Astrocyte (in vitro differentiated cells and primary cell): ENCODE results near the gene SOX21. TPM values are rescaled to one million over a fixed set of nuclear protein-coding genes. Genes with fewer than 3 reads are reported as not detected.

Source experiments
- DNase-seq: peaks from one replicate; pipeline ENCODE4 v3.0.0-alpha.2; 2010; ENCODE audit warnings: low read depth
- FAIRE-seq: peaks from 2 replicates; lab custom pipeline; 2011; peaks lifted over from hg19 to GRCh38; lab: Jason Lieb, UNC
- H2AFZ ChIP-seq: 2 replicates; pipeline ENCODE4 v1.6.0; 2012; ENCODE audit warnings: low read depth, low read length, inconsistent platforms
- H3K27ac ChIP-seq: 2 replicates; pipeline ENCODE4 v1.5.1; 2011; ENCODE audit warnings: low read depth, low read length, inconsistent platforms
- H3K27me3 ChIP-seq: 2 replicates; pipeline ENCODE4 v1.6.0; 2011; ENCODE audit warnings: low read length, inconsistent platforms; ENCODE audit not compliant: insufficient read depth
- H3K36me3 ChIP-seq: 2 replicates; pipeline ENCODE4 v1.5.1; 2011; ENCODE audit warnings: low read length, inconsistent platforms; ENCODE audit not compliant: insufficient read depth
- H3K4me1 ChIP-seq: 2 replicates; pipeline ENCODE4 v1.5.1; 2011; ENCODE audit warnings: low read length, inconsistent platforms; ENCODE audit not compliant: insufficient read depth
- H3K4me2 ChIP-seq: 2 replicates; pipeline ENCODE4 v1.6.0; 2012; ENCODE audit warnings: low read length, inconsistent platforms
- H3K4me3 ChIP-seq: 2 replicates; pipeline ENCODE4 v1.5.1; 2011; ENCODE audit warnings: low read depth, mild to moderate bottlenecking, low read length, inconsistent platforms; ENCODE audit not compliant: insufficient read depth
- H3K79me2 ChIP-seq: 2 replicates; pipeline ENCODE4 v1.6.0; 2012; ENCODE audit warnings: mild to moderate bottlenecking, low read length, inconsistent platforms; ENCODE audit not compliant: insufficient read depth
- H3K9ac ChIP-seq: 2 replicates; pipeline ENCODE4 v1.6.0; 2012; ENCODE audit warnings: mild to moderate bottlenecking, low read length, inconsistent platforms
- H3K9me3 ChIP-seq: 2 replicates; pipeline ENCODE4 v1.5.1; 2012; ENCODE audit warnings: low read depth, mild to moderate bottlenecking, low read length, inconsistent platforms; ENCODE audit not compliant: insufficient read depth
- H4K20me1 ChIP-seq: 2 replicates; pipeline ENCODE4 v1.6.0; 2012; ENCODE audit warnings: low read length, inconsistent platforms; ENCODE audit not compliant: insufficient read depth
- H3K27ac Mint-ChIP-seq: one replicate; pipeline ENCODE4 v1.8.0; 2021; ENCODE audit warnings: mild to moderate bottlenecking, mixed read lengths; ENCODE audit not compliant: unreplicated experiment
- H3K27me3 Mint-ChIP-seq: one replicate; pipeline ENCODE4 v1.8.0; 2021; ENCODE audit warnings: low read depth, mixed read lengths; ENCODE audit not compliant: unreplicated experiment
- H3K36me3 Mint-ChIP-seq: one replicate; pipeline ENCODE4 v1.8.0; 2021; ENCODE audit warnings: low read depth, mixed read lengths; ENCODE audit not compliant: unreplicated experiment
- H3K4me1 Mint-ChIP-seq: one replicate; pipeline ENCODE4 v1.8.0; 2021; ENCODE audit warnings: low read depth, mixed read lengths; ENCODE audit not compliant: unreplicated experiment
- H3K4me3 Mint-ChIP-seq: one replicate; pipeline ENCODE4 v1.8.0; 2021; ENCODE audit warnings: mild to moderate bottlenecking, moderate library complexity, mixed read lengths; ENCODE audit not compliant: unreplicated experiment
- H3K9me3 Mint-ChIP-seq: one replicate; pipeline ENCODE4 v1.8.0; 2021; ENCODE audit warnings: mild to moderate bottlenecking, mixed read lengths; ENCODE audit not compliant: unreplicated experiment
- CTCF ChIP-seq: IDR thresholded peaks from 2 replicates; pipeline ENCODE4 v1.5.1; 2011; ENCODE audit warnings: low read depth, mild to moderate bottlenecking, inconsistent platforms, low read length, moderate library complexity; ENCODE audit not compliant: insufficient read depth
- EZH2 ChIP-seq: IDR thresholded peaks from 2 replicates; pipeline ENCODE4 v1.6.1; 2012; ENCODE audit warnings: mild to moderate bottlenecking, low read length, inconsistent platforms; ENCODE audit not compliant: insufficient read depth
- total RNA-seq: library from RNA; stranded (reverse); gene quantifications from 2 replicates; pipeline ENCODE4 v1.2.1, GENCODE V29; 2021

The SOX21 gene
- total RNA-seq, 1 donor from 2014 or later = 0.77 TPM

- Mint-ChIP-seq H3K27ac (no peak overlapping the region), H3K4me3 (no peak overlapping the region), H3K27me3 (peaks cover 14% of the 10 kb centered on the region), H3K9me3 (peaks cover 4% of the 10 kb centered on the region), H3K4me1 (peaks cover 2% of the 10 kb centered on the region), H3K36me3 (no peaks in the 10 kb centered on the region)
- H2AFZ ChIP-seq = no peak overlapping the region
- H3K9me3 ChIP-seq = no peaks in the 10 kb centered on the region
- FAIRE-seq = no peak
- H3K4me2 ChIP-seq = no peak overlapping the region
- no peak for DNase-seq
- H3K9ac ChIP-seq = no peak overlapping the region
- H3K4me1 ChIP-seq = no peaks in the 10 kb centered on the region
- H3K4me3 ChIP-seq = no peak overlapping the region
- no peaks in the 10 kb centered on the region for H3K79me2 ChIP-seq
- H4K20me1 ChIP-seq = no peaks in the 10 kb centered on the region
- TF ChIP-seq CTCF (no peak), EZH2 (no peak)
- H3K27me3 ChIP-seq = peaks cover 9% of the 10 kb centered on the region
- no peaks in the 10 kb centered on the region for H3K36me3 ChIP-seq
- H3K27ac ChIP-seq = no peak overlapping the region
These were observed 20.3 kb downstream of the SOX21 start for GRCh38 chr13:94692030-94692429.

GRCh38 chr13:94683409-94683808 is 28.9 kb downstream of the SOX21 start:
- FAIRE-seq = no peak
- no peaks in the 10 kb centered on the region for H3K36me3 ChIP-seq
- H3K27ac Mint-ChIP-seq = no peak overlapping the region
- no peak overlapping the region for H3K4me3 ChIP-seq
- H3K9ac ChIP-seq = no peak overlapping the region
- no peaks in the 10 kb centered on the region for H3K9me3 ChIP-seq
- peaks cover 5% of the 10 kb centered on the region for H3K9me3 Mint-ChIP-seq
- peaks cover 13% of the 10 kb centered on the region for H3K27me3 Mint-ChIP-seq
- H3K79me2 ChIP-seq = no peaks in the 10 kb centered on the region
- H3K36me3 Mint-ChIP-seq = no peaks in the 10 kb centered on the region
- TF ChIP-seq EZH2 (no peak), CTCF (no peak)
- H3K4me1 Mint-ChIP-seq = no peaks in the 10 kb centered on the region
- no peak for DNase-seq
- H3K4me3 Mint-ChIP-seq = no peak overlapping the region
- H3K27ac ChIP-seq = no peak overlapping the region
- no peaks in the 10 kb centered on the region for H4K20me1 ChIP-seq
- peaks cover 2% of the 10 kb centered on the region for H3K27me3 ChIP-seq
- H2AFZ ChIP-seq = no peak overlapping the region
- no peak overlapping the region for H3K4me2 ChIP-seq
- no peaks in the 10 kb centered on the region for H3K4me1 ChIP-seq

- Mint-ChIP-seq H3K9me3 (peaks cover 5% of the 10 kb centered on the region), H3K27me3 (peaks cover 17% of the 10 kb centered on the region), H3K27ac (no peak overlapping the region), H3K36me3 (no peaks in the 10 kb centered on the region), H3K4me3 (no peak overlapping the region), H3K4me1 (no peaks in the 10 kb centered on the region)
- Histone ChIP-seq H3K4me1 (no peaks in the 10 kb centered on the region), H4K20me1 (no peaks in the 10 kb centered on the region), H3K4me3 (no peak overlapping the region), H3K36me3 (no peaks in the 10 kb centered on the region), H3K4me2 (no peak overlapping the region), H3K79me2 (no peaks in the 10 kb centered on the region), H2AFZ (no peak overlapping the region), H3K27me3 (peaks cover 2% of the 10 kb centered on the region), H3K27ac (no peak overlapping the region), H3K9me3 (no peaks in the 10 kb centered on the region), H3K9ac (no peak overlapping the region)
- TF ChIP-seq CTCF (no peak), EZH2 (no peak)
- DNase-seq (no peak), FAIRE-seq (no peak)
These were observed 30.1 kb downstream of the SOX21 start for GRCh38 chr13:94682229-94682628.
